GM12864 (cell line): ENCODE results near the gene DHX40.

Source experiments
- DNase-seq: peaks from one replicate; pipeline ENCODE4 v3.0.0-alpha.2; 2011; ENCODE audit warnings: low read depth
- H3K4me3 ChIP-seq: 2 replicates; pipeline ENCODE4 v1.5.1; 2011; ENCODE audit warnings: mild to moderate bottlenecking, low read depth, low read length, control low read depth
- CTCF ChIP-seq: IDR thresholded peaks from 2 replicates; pipeline ENCODE4 v1.5.1; 2011; ENCODE audit warnings: low read depth, mild to moderate bottlenecking, moderate library complexity, low read length, control low read depth, inconsistent platforms; ENCODE audit errors: missing control alignments

The DHX40 gene

GRCh38 chr17:59619298-59620063 is 54.1 kb downstream of the DHX40 start, which contains the start of gene CLTC:
Gene CLTC, plus strand, starts transcription at chr17:59619895. Its CDS starts 237 bp downstream, at chr17:59620132.
- TF ChIP-seq CTCF, result no peak
- peak; percentile 97 for DNase-seq
- H3K4me3 ChIP-seq, result peak within 1 kb of the TSS; percentile 68

DNA sequence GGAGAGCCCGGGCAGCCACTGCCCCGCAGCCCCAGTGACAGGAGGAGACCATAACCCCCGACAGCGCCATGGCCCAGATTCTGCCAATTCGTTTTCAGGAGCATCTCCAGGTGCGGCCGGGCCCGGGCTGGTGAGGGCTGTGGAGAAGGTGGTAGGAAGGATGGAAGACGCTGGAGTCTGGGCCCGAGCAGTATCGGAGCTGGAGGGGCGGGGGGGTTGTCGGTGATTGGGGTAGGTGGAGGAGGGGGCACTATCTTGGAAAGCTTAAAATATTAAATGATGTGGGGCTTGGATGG is 54.6 kb downstream of the DHX40 start:
- no peak for DNase-seq
- TF ChIP-seq CTCF, result no peak
- peak overlapping the region; percentile 68 for H3K4me3 ChIP-seq

DNA sequence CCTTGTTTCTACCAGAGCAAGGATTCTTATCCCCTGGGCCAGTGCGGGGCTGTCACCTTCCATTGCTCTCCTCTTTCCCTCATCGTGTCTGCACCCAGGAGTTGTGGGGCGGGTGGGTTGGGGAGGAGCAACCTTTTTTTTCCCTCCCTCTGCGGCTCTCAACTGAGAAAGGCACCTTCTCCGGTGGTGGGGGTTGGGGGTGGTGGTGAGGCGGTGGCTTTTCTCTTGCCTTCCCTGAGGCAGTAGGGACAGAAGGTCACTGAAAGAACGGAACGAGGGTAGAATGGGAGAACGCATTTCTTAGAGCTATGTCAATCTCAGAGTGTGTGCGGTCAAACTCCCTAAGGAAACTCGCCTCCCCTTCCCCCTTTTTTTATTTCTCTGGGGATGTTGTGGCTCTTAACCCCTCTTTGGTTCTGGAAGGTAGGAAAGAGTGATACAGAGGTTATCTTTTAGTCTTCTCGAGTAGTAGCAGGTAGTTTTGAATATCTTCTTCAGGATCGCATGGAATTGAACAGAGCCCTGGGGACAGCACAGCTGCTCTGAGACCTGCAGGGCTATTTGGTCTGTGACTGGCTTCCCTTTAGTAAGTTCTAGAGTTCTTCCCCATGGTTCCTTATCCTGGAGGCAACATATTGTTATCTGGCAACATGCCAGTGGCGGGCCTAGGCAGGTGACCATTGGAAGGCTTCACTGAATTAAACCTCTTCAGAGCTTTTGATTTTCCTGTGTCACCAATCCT is 55.3 kb downstream of the DHX40 start:
- H3K4me3 ChIP-seq, result peak overlapping the region; percentile 68
- TF ChIP-seq CTCF, result no peak
- peak; percentile 38 for DNase-seq

DNA sequence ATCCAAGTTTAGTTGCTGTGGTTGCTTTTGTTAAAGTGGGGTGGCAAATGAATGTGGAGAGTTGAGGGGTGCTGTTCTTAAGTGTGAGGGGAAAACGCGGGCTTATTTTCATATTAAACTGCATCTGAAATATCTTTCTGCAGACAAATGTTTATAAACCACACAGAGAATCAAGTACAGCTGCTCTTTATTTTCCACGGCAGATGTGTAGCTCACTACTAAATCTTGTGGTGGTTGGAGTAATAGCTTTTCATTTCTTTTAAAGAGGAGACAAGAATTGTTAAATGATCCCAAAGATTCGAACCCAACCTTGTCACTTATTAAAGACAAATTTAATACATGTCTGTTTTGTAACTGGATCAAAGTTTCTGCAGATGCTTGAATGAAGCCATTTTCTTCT is 56.4 kb downstream of the DHX40 start:
- H3K4me3 ChIP-seq, result peak overlapping the region; percentile 49
- no peak for TF ChIP-seq CTCF
- no peak for DNase-seq

GRCh38 chr17:59623151-59623550 is 57.7 kb downstream of the DHX40 start:
- no peak for DNase-seq
- peak overlapping the region; percentile 42; the same call in 1 of the 2 replicates for H3K4me3 ChIP-seq
- TF ChIP-seq CTCF, result no peak

- H3K4me3 ChIP-seq, result no peak overlapping the region
- DNase-seq, result no peak
- no peak for TF ChIP-seq CTCF
Measured at GRCh38 chr17:59626756-59627155, 61.3 kb downstream of the DHX40 start.
